Measurements from ENCODE around the gene TTC7B. TPM values are rescaled to one million over a fixed set of nuclear protein-coding genes. Genes with fewer than 3 reads are reported as not detected.

Gene TTC7B
- total RNA-seq, 1 experiment from 2014 or later, result 70.6 TPM

GRCh38 chr14:90758028-90758889 lies 58.0 kb downstream of the TTC7B start (continued):
- no peak for TF ChIP-seq ZNF274 (IDR thresholded peaks at IDR 0.05; ENCODE audit: low read depth, low read length)
- no peak for TF ChIP-seq EZH2phosphoT487 (IDR thresholded peaks at IDR 0.05; ENCODE audit: borderline replicate concordance)
- no peak for TF ChIP-seq FOSL1 (IDR thresholded peaks at IDR 0.05; ENCODE audit: low read depth)
- no peak for TF ChIP-seq SP1 (IDR thresholded peaks at IDR 0.05; ENCODE audit: low read depth)
- TF ChIP-seq RAD21 (IDR thresholded peaks at IDR 0.05; ENCODE audit: low read depth), result peak; percentile 82

GRCh38 chr14:90757452-90757851 lies 58.8 kb downstream of the TTC7B start:
- Histone ChIP-seq H3K9ac (ENCODE audit: low read length) (no peak overlapping the region), H3K9me3 (ENCODE audit: control insufficient read depth in 1 of 2, insufficient read depth in 1 of 2, low read depth in 1 of 2, low read length in 2 of 2) (peaks cover 0 to under 1% of the 10 kb centered on the region in 2 experiments; a peak in 1 of 4 replicates), H2AFZ (ENCODE audit: low read depth, low read length, poor library complexity, severe bottlenecking) (no peak overlapping the region), H3K79me2 (ENCODE audit: insufficient read depth, low read length) (no peaks in the 10 kb centered on the region), H3K36me3 (ENCODE audit: control insufficient read depth in 1 of 2, insufficient read depth in 2 of 2, low read length in 2 of 2) (no peaks in the 10 kb centered on the region), H3K27me3 (ENCODE audit: insufficient read depth, low read length) (no peaks in the 10 kb centered on the region), H3K4me2 (ENCODE audit: low read length) (peak overlapping the region; percentile 89), H3K9me2 (ENCODE audit: insufficient read depth) (no peaks in the 10 kb centered on the region), H3K27ac (ENCODE audit: low read depth, low read length) (no peak overlapping the region), H4K20me1 (ENCODE audit: insufficient read depth) (no peaks in the 10 kb centered on the region), H3K4me1 (ENCODE audit: control insufficient read depth in 1 of 2, insufficient read depth in 2 of 2, low read length in 2 of 2) (peaks cover 10 to 15% of the 10 kb centered on the region in 2 experiments; a peak in 3 of 4 replicates), H3K4me3 (replicated peaks in 1 of 2; ENCODE audit: low read depth in 1 of 2, low read length in 2 of 2) (no peak overlapping the region)
- BruUV-seq (replicated peaks), result no TSS peak
- DNase-seq (ENCODE audit: low read depth, low spot score) (no peak), ATAC-seq (no peak)
- no peak for TF ChIP-seq RAD21 (IDR thresholded peaks at IDR 0.05; ENCODE audit: low read depth)
- no peak for TF ChIP-seq YY1 (IDR thresholded peaks at IDR 0.05; ENCODE audit: extremely low read depth, insufficient replicate concordance, low read depth, low read length)
- ChIA-PET CTCF (interaction anchor here (1.3 to 3.9 kb wide), 7 partner anchors 13 to 468 kb away, joined by 4 to 32 read pairs (median 10); no protein-coding TSS in a partner anchor), POLR2A (no interaction called here), RAD21 (ENCODE audit: low non-redundant PET in 1 of 2, low total read pairs in 2 of 2, uncharacterized antibody in 2 of 2, unreplicated experiment in 2 of 2) (interaction anchor here in 1 of 2 experiments (0.7 kb wide), 1 partner anchor 29 kb away, joined by 5 read pairs; no protein-coding TSS in a partner anchor)
- intact Hi-C loops (cut with micrococcal nuclease), result loop anchor here (5.0 to 10.0 kb wide), 2 partner anchors 425 to 453 kb away; partner anchors contain the start of gene NRDE2
